SK-N-SH treated with all-trans-retinoic acid at 6 μM for 48 hours (cell line): Measurements from ENCODE around the gene LLGL2.

Experiments
- ATAC-seq: fragments of 200-7000 bp; cut with Tn5 transposase; 3 replicates; pipeline ENCODE4 v1.9.1; 2020; ENCODE audit warnings: mild to moderate bottlenecking, moderate library complexity
- BACH2 ChIP-seq: fragments of 250-450 bp; sonication (Bioruptor Pico); IDR thresholded peaks from 2 replicates; pipeline ENCODE4 v1.9.0; 2021; ENCODE audit warnings: mild to moderate bottlenecking, borderline replicate concordance
- CSDC2 ChIP-seq: fragments of 250-450 bp; sonication (Bioruptor Pico); IDR thresholded peaks from 2 replicates; pipeline ENCODE4 v1.5.0; 2020; ENCODE audit warnings: mild to moderate bottlenecking, moderate library complexity
- ESRRG ChIP-seq: fragments of 250-450 bp; sonication (Bioruptor Pico); IDR thresholded peaks from 2 replicates; pipeline ENCODE4 v1.6.1; 2021; ENCODE audit warnings: mild to moderate bottlenecking
- ISL1 ChIP-seq: fragments of 250-450 bp; sonication (Bioruptor Pico); IDR thresholded peaks from 2 replicates; pipeline ENCODE4 v2.1.2; 2022; ENCODE audit warnings: mild to moderate bottlenecking, moderate library complexity
- OSR1 ChIP-seq: fragments of 250-450 bp; sonication (Bioruptor Pico); IDR thresholded peaks from 2 replicates; pipeline ENCODE4 v1.8.0; 2022; ENCODE audit warnings: moderate library complexity, mild to moderate bottlenecking, inconsistent platforms
- POU6F1 ChIP-seq: fragments of 250-450 bp; sonication (Bioruptor Pico); IDR thresholded peaks from 2 replicates; pipeline ENCODE4 v1.8.0; 2021; ENCODE audit warnings: low read depth, mild to moderate bottlenecking, moderate library complexity, borderline replicate concordance
- PPARA ChIP-seq: fragments of 250-450 bp; sonication (Bioruptor Pico); IDR thresholded peaks from 2 replicates; pipeline ENCODE4 v1.5.0; 2020; ENCODE audit warnings: mild to moderate bottlenecking, borderline replicate concordance
- TCF4 ChIP-seq: fragments of 250-450 bp; sonication (Bioruptor Pico); IDR thresholded peaks from 2 replicates; pipeline ENCODE4 v1.8.0; 2021; ENCODE audit warnings: mild to moderate bottlenecking, moderate library complexity, borderline replicate concordance
- TOX ChIP-seq: fragments of 250-450 bp; sonication (Bioruptor Pico); IDR thresholded peaks from 2 replicates; pipeline ENCODE4 v1.8.0; 2021; ENCODE audit warnings: mild to moderate bottlenecking, moderate library complexity, borderline replicate concordance
- ZC3H10 ChIP-seq: fragments of 250-450 bp; sonication (Bioruptor Pico); IDR thresholded peaks from 2 replicates; pipeline ENCODE4 v1.5.1; 2021; ENCODE audit warnings: mild to moderate bottlenecking, moderate library complexity
- ZFP3 ChIP-seq: fragments of 250-450 bp; sonication (Bioruptor Pico); IDR thresholded peaks from 2 replicates; pipeline ENCODE4 v1.5.0; 2020; ENCODE audit warnings: mild to moderate bottlenecking, moderate library complexity
- ZFP30 ChIP-seq: fragments of 450-650 bp; formaldehyde crosslinking; IDR thresholded peaks from 2 replicates; pipeline ENCODE4 v1.5.0; 2022; ENCODE audit warnings: mild to moderate bottlenecking, moderate library complexity
- ZNF565 ChIP-seq: fragments of 450-650 bp; formaldehyde crosslinking; conservative IDR thresholded peaks from 2 replicates; pipeline ENCODE4 v1.5.0; 2020; ENCODE audit warnings: low read depth, mild to moderate bottlenecking, moderate library complexity
- ZNF70 ChIP-seq: fragments of 450-650 bp; formaldehyde crosslinking; IDR thresholded peaks from 2 replicates; pipeline ENCODE4 v1.5.0; 2020; ENCODE audit warnings: mild to moderate bottlenecking, moderate library complexity
- TF ChIP-seq, protein P1 (sequence below): fragments of 250-450 bp; sonication (Bioruptor Pico); IDR thresholded peaks from 2 replicates; pipeline ENCODE4 v1.5.0; 2020; ENCODE audit warnings: mild to moderate bottlenecking, moderate library complexity
- TF ChIP-seq, protein P2 (sequence below): fragments of 250-450 bp; sonication (Bioruptor Pico); IDR thresholded peaks from 2 replicates; pipeline ENCODE4 v1.5.1; 2020; ENCODE audit warnings: low read depth, mild to moderate bottlenecking, moderate library complexity
- TF ChIP-seq, protein P3 (sequence below): fragments of 250-450 bp; sonication (Bioruptor Pico); IDR thresholded peaks from 2 replicates; pipeline ENCODE4 v1.8.0; 2020; ENCODE audit warnings: mild to moderate bottlenecking, moderate library complexity, borderline replicate concordance

LLGL2 gene

DNA sequence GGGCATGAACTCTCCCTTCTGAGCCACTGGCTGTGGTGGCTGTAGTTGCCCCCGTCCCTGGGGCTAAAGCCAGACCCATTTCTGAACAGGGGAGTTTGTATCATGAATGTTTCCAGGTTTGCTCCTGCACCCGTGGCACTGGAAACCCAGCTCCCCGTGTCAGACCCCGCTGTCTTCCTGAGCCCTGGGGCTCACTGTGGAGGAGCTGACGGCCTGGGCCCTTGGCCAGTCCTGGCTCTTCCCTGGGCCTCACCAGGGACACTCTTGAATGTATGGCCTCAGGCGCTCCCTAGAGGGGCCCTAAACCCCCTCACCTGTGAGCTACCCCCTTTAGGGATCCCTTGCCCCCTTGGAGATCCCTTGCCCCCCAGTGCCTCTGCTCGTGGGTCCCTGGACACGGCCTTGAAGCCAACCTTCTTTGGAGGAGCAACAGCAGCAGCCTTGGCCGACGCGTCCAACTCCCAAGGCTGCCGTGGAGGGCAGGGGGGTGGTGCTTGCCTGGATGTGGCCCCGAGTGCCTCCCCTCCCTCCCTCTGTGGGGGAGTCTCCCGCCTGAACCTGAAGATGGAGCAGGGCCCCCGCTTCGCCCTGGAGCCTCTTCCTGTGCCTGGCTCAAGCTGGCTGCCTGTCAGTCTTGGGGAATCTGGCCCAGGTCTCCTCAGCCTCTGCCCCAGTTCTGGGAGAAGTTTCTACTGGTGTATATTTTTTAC, 26.0 kb upstream of the LLGL2 start (continued):
- TF ChIP-seq OSR1 (CRISPR knock-in tag) = no peak

DNA sequence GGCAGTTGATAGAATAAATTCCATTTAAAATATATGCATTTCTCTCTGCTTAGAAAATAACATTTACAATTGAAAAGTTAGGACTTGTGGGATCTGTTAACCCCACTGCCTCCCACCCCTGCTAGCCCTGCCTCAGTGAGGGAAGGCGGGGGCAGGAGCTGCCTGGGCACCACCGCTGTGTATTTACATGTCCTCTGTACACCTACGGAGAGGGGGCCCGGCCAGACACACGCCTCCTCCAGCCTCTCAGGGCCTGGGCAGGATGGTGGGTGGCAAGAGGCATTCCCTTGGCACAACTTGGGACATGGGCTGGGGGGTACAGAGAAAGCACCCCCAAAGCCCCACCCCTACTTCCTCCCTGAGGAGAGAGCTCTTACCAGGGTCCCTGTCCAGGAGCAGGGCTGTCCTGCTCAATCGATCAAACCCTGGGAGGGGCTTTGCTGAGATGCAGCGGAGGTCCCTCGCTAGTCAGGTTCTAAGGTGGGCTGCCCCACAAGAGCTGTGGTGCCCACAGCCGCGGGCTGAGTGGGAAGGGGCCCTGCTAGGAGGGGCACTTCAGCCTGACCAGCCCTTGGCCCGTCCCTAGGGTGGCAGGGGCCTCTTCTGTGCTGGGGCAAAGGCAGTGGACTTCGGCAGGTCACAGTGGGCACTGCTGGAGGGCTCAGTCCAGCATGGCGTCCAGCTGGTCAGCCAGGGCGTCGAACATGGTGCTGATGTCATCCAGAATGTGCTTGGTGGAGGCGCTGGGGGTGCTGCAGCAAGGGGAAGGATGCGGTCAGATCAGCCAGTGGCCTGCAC, 24.9 kb upstream of the LLGL2 start:
- ATAC-seq = no peak
- no peak for TF ChIP-seq ISL1 (CRISPR knock-in tag)
- no peak for TF ChIP-seq ZNF565 (CRISPR knock-in tag)
- no peak for TF ChIP-seq ZFP30
- TF ChIP-seq TOX (CRISPR knock-in tag) = no peak
- TF ChIP-seq ESRRG (CRISPR knock-in tag) = no peak
- TF ChIP-seq ZNF70 (CRISPR knock-in tag) = no peak
- TF ChIP-seq, protein P1, sequence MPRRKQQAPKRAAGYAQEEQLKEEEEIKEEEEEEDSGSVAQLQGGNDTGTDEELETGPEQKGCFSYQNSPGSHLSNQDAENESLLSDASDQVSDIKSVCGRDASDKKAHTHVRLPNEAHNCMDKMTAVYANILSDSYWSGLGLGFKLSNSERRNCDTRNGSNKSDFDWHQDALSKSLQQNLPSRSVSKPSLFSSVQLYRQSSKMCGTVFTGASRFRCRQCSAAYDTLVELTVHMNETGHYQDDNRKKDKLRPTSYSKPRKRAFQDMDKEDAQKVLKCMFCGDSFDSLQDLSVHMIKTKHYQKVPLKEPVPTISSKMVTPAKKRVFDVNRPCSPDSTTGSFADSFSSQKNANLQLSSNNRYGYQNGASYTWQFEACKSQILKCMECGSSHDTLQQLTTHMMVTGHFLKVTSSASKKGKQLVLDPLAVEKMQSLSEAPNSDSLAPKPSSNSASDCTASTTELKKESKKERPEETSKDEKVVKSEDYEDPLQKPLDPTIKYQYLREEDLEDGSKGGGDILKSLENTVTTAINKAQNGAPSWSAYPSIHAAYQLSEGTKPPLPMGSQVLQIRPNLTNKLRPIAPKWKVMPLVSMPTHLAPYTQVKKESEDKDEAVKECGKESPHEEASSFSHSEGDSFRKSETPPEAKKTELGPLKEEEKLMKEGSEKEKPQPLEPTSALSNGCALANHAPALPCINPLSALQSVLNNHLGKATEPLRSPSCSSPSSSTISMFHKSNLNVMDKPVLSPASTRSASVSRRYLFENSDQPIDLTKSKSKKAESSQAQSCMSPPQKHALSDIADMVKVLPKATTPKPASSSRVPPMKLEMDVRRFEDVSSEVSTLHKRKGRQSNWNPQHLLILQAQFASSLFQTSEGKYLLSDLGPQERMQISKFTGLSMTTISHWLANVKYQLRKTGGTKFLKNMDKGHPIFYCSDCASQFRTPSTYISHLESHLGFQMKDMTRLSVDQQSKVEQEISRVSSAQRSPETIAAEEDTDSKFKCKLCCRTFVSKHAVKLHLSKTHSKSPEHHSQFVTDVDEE = no peak
- no peak for TF ChIP-seq POU6F1 (CRISPR knock-in tag)
- no peak for TF ChIP-seq BACH2 (CRISPR knock-in tag)
- TF ChIP-seq CSDC2 (CRISPR knock-in tag) = no peak
- TF ChIP-seq ZC3H10 (CRISPR knock-in tag) = no peak

DNA sequence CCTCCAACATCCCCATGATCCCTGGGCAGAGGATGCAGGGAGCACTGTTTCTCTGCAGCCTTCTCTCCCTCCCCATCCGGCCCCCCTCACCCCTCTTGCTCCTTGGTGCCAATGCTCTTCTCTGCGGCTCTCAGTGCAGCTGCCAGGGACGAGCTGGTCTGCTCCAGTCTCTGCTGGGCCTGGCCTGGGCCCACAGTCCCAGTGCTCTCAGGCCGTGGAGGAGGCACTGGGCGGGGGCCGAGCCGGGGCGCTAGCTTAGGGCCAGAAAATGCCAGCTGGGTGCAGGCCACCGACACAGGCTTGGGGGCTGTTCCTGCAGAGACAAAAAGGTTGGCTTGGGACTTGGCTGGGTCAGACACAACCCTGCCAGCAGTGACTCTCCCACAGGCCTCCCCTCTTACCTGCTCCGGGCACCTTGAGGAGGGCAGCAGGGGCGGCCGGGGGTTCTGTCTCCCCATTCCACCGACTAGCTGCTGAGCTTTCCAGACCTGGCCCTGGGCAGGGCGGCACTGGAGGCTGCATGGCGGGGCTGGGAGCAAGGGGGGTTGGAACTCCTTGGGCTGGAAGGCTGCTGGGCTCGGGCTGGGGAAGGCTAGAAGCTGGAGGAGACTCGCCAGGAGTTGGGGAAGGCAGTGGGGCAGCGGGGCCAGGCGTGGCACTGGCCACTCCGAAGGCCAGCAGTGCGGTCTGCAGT, 24.0 kb upstream of the LLGL2 start:
- ATAC-seq = no peak
- TF ChIP-seq CSDC2 (CRISPR knock-in tag) (no peak), PPARA (CRISPR knock-in tag) (no peak), POU6F1 (CRISPR knock-in tag) (no peak), ZNF70 (CRISPR knock-in tag) (no peak), ZFP30 (no peak), TCF4 (CRISPR knock-in tag) (no peak), ESRRG (CRISPR knock-in tag) (no peak), TOX (CRISPR knock-in tag) (no peak), ZFP3 (no peak)
- TF ChIP-seq, protein P2, sequence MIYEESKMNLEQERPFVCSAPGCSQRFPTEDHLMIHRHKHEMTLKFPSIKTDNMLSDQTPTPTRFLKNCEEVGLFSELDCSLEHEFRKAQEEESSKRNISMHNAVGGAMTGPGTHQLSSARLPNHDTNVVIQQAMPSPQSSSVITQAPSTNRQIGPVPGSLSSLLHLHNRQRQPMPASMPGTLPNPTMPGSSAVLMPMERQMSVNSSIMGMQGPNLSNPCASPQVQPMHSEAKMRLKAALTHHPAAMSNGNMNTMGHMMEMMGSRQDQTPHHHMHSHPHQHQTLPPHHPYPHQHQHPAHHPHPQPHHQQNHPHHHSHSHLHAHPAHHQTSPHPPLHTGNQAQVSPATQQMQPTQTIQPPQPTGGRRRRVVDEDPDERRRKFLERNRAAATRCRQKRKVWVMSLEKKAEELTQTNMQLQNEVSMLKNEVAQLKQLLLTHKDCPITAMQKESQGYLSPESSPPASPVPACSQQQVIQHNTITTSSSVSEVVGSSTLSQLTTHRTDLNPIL (CRISPR knock-in tag) = no peak
- TF ChIP-seq, protein P3, sequence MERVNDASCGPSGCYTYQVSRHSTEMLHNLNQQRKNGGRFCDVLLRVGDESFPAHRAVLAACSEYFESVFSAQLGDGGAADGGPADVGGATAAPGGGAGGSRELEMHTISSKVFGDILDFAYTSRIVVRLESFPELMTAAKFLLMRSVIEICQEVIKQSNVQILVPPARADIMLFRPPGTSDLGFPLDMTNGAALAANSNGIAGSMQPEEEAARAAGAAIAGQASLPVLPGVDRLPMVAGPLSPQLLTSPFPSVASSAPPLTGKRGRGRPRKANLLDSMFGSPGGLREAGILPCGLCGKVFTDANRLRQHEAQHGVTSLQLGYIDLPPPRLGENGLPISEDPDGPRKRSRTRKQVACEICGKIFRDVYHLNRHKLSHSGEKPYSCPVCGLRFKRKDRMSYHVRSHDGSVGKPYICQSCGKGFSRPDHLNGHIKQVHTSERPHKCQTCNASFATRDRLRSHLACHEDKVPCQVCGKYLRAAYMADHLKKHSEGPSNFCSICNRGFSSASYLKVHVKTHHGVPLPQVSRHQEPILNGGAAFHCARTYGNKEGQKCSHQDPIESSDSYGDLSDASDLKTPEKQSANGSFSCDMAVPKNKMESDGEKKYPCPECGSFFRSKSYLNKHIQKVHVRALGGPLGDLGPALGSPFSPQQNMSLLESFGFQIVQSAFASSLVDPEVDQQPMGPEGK (CRISPR knock-in tag) = no peak
- TF ChIP-seq, all 23 proteins: peak for 0
